GM23338 (cell line): ENCODE data around the gene COL8A1.

Experiments
- EZH2 ChIP-seq: fragments of 200-600 bp; sonication (generic); IDR thresholded peaks from one replicate; pipeline ENCODE4 v1.8.0; 2017; ENCODE audit warnings: antibody characterized with exemption, mild to moderate bottlenecking, low read depth; ENCODE audit not compliant: unreplicated experiment
- EZH2phosphoT487 ChIP-seq: fragments of 200-600 bp; sonication (generic); IDR thresholded peaks from one replicate; pipeline ENCODE4 v1.8.1; 2018; ENCODE audit warnings: antibody characterized with exemption; ENCODE audit not compliant: unreplicated experiment
- JUNB ChIP-seq: IDR thresholded peaks from one replicate; pipeline ENCODE4 v1.6.1; 2016; ENCODE audit warnings: antibody characterized with exemption; ENCODE audit not compliant: unreplicated experiment
- POLR2AphosphoS5 ChIP-seq: IDR thresholded peaks from 2 replicates; pipeline ENCODE4 v1.6.1; 2016; ENCODE audit warnings: antibody characterized with exemption, low read depth
- ZNF331 ChIP-seq: fragments of 250-450 bp; sonication (Bioruptor Pico); IDR thresholded peaks from 2 replicates; pipeline ENCODE4 v1.5.0; 2020; ENCODE audit warnings: low read depth, mild to moderate bottlenecking, moderate library complexity
- TF ChIP-seq, protein P1 (sequence below), 2 experiments: fragments of 200-600 bp in 1 of 2; sonication (generic) in 1 of 2; conservative IDR thresholded peaks; 2 replicates each; pipeline versions ENCODE4 v1.5.1 to v1.6.1; 2016 to 2017; ENCODE audit warnings: antibody characterized with exemption in 2 of 2, low read depth in 2 of 2, mild to moderate bottlenecking in 2 of 2, moderate library complexity in 1 of 2
- TF ChIP-seq, protein P2 (sequence below): IDR thresholded peaks from one replicate; pipeline ENCODE4 v1.6.1; 2018; ENCODE audit warnings: antibody characterized with exemption; ENCODE audit not compliant: unreplicated experiment

GRCh38 chr3:99761415-99762165 is 123.2 kb downstream of the COL8A1 start:
- TF ChIP-seq, protein P1, sequence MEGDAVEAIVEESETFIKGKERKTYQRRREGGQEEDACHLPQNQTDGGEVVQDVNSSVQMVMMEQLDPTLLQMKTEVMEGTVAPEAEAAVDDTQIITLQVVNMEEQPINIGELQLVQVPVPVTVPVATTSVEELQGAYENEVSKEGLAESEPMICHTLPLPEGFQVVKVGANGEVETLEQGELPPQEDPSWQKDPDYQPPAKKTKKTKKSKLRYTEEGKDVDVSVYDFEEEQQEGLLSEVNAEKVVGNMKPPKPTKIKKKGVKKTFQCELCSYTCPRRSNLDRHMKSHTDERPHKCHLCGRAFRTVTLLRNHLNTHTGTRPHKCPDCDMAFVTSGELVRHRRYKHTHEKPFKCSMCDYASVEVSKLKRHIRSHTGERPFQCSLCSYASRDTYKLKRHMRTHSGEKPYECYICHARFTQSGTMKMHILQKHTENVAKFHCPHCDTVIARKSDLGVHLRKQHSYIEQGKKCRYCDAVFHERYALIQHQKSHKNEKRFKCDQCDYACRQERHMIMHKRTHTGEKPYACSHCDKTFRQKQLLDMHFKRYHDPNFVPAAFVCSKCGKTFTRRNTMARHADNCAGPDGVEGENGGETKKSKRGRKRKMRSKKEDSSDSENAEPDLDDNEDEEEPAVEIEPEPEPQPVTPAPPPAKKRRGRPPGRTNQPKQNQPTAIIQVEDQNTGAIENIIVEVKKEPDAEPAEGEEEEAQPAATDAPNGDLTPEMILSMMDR (conservative IDR thresholded peaks at IDR 0.05; ENCODE audit: low read depth in 2 of 2), result no peak
- TF ChIP-seq POLR2AphosphoS5, result no peak
- TF ChIP-seq ZNF331, result no peak
- no peak for TF ChIP-seq EZH2phosphoT487
- TF ChIP-seq, protein P2, sequence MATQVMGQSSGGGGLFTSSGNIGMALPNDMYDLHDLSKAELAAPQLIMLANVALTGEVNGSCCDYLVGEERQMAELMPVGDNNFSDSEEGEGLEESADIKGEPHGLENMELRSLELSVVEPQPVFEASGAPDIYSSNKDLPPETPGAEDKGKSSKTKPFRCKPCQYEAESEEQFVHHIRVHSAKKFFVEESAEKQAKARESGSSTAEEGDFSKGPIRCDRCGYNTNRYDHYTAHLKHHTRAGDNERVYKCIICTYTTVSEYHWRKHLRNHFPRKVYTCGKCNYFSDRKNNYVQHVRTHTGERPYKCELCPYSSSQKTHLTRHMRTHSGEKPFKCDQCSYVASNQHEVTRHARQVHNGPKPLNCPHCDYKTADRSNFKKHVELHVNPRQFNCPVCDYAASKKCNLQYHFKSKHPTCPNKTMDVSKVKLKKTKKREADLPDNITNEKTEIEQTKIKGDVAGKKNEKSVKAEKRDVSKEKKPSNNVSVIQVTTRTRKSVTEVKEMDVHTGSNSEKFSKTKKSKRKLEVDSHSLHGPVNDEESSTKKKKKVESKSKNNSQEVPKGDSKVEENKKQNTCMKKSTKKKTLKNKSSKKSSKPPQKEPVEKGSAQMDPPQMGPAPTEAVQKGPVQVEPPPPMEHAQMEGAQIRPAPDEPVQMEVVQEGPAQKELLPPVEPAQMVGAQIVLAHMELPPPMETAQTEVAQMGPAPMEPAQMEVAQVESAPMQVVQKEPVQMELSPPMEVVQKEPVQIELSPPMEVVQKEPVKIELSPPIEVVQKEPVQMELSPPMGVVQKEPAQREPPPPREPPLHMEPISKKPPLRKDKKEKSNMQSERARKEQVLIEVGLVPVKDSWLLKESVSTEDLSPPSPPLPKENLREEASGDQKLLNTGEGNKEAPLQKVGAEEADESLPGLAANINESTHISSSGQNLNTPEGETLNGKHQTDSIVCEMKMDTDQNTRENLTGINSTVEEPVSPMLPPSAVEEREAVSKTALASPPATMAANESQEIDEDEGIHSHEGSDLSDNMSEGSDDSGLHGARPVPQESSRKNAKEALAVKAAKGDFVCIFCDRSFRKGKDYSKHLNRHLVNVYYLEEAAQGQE, result no peak
- no peak for TF ChIP-seq EZH2
- TF ChIP-seq JUNB, result no peak
